GM19324 (cell line): Measurements from ENCODE around the gene ARFGAP1.
"Not testable (repeated sequence)": the region's sequence is repeated elsewhere in the genome, so short reads cannot be mapped to it uniquely, and the experiment has no call there.

Experiments
- ATAC-seq: cut with Tn5 transposase; IDR thresholded peaks from one replicate; pipeline ENCODE4 v1.9.1; 2021; ENCODE audit warnings: mild to moderate bottlenecking, moderate library complexity; ENCODE audit not compliant: unreplicated experiment, low FRiP score

Gene ARFGAP1

DNA sequence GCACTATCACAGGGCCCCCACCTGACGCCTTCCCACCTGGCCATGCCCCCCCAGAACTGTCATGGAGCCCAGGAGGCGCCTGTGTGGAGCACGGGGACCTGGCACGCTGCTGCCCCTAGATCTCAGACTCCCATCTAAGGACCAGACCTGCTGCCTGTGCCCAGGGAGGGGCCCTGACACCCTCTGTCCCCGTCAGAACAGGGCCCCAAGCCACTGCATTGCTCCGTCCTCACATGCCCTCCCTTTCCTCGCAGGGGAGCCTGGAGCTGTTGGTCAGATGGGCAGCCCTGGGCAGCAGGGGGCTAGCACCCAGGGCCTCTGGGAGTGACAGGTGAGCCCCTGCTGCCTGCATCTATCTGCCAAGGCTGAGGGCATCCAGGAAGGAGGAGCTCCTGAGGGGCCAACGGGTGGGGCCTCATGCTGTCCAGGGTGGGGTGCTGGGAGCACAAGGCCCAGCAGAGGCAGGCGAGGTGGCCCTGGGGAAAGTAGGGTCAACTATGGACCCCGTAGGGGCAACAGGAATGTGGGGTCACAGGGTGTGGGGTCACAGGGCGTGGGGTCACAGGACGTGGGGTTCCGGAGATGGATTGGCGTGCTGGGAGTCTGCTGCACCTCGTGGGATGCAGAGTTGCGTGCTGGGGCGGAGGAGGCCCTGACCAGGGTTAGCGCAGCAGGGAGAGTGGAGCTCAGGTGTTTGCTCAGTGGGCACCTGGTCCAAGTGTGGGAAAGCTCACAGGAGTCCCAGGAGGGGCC, 56.9 kb downstream of the ARFGAP1 start:
- ATAC-seq, result no peak

GRCh38 chr20:63330084-63330760, 57.6 kb downstream of the ARFGAP1 start:
- no peak for ATAC-seq

DNA sequence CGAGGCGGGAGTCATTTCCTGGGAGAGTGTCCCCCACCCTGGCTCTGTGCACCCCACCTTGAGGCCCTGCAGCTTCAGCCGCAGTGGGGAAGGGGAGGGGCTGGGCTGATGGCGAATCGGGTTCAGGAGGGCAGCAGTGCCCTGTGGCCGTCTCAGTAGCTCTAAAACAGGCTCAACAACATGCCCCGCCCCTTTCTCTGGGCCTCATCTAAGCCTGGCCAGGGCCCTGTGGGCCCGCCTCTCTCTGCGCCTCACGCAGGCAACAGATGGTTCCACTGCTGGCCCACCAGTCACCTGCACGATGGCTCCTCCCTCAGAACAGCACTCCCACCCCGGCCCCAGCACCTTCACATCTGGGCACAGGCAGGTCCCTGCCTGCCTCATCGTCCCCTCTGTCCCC, 58.3 kb downstream of the ARFGAP1 start:
- no peak for ATAC-seq

GRCh38 chr20:63331741-63332400, 59.3 kb downstream of the ARFGAP1 start:
- ATAC-seq, result no peak

- ATAC-seq, result no peak
Measured at GRCh38 chr20:63332488-63333240, 60.1 kb downstream of the ARFGAP1 start.

- no peak for ATAC-seq
Measured at GRCh38 chr20:63333241-63333836, 60.7 kb downstream of the ARFGAP1 start.

DNA sequence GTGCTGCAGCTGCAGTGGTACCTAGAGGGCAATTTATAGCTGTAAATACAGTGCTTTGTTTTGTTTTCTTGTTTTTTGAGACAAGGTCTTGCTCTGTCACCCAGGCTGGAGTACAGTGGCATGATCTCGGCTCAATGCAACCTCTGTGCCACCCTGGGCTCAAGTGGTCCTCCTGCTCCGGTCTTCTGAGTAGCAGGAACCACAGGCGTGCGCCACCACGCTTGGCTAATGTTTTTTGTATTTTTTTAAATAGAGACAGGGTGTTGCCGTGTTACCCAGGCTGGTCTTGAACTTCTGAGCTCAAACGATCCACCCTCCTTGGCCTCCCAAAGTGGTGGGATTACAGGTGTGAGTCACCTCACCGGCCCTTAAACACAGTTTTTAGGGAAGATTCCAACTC, 61.7 kb downstream of the ARFGAP1 start:
- ATAC-seq, result no peak

GRCh38 chr20:63335060-63335459, 62.4 kb downstream of the ARFGAP1 start:
- not testable (repeated sequence) for ATAC-seq

- ATAC-seq, result no peak
Measured at GRCh38 chr20:63335711-63336110, 63.1 kb downstream of the ARFGAP1 start.

- ATAC-seq, result no peak
Measured at GRCh38 chr20:63336232-63336752, 63.7 kb downstream of the ARFGAP1 start.

GRCh38 chr20:63337786-63338420, 65.3 kb downstream of the ARFGAP1 start:
- ATAC-seq, result no peak
